Measurements from ENCODE around the gene INPP5E. TPM values are rescaled to one million over a fixed set of nuclear protein-coding genes. Genes with fewer than 3 reads are reported as not detected.

Gene INPP5E
- total RNA-seq, 1 donor from 2014 or later = 5.8 TPM

DNA sequence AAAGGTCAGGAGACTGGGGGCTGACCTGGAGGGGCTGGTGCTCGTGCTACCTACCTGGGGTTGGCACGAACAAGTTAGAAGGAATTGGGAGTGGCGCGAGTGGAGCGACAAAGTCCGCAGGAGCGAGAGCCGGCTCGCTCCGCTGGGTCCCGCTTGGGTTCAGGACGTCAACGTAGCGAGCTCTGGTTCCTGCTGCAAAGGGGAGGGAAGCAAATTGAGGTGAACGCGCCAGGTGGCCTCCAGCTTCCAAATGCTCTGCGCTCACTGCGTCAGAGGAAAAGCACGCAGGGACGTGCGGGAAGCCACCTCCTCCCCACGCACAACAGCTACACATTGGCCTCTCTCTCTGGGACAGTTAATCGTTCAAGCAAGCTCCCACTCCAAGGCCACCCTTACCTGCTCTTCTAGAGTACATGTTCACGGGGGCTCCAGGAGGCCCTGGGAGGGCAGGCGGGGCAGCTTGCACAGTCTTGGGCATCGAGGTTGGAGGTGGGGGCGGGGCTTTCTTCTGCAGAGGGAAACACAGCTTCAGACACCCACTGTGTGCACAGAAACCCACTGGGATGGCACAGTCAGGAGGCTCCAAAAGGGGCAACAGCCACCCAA is 7.6 kb upstream of the INPP5E start:
- DNase-seq (ENCODE audit: low read depth, low spot score) = no peak

DNA sequence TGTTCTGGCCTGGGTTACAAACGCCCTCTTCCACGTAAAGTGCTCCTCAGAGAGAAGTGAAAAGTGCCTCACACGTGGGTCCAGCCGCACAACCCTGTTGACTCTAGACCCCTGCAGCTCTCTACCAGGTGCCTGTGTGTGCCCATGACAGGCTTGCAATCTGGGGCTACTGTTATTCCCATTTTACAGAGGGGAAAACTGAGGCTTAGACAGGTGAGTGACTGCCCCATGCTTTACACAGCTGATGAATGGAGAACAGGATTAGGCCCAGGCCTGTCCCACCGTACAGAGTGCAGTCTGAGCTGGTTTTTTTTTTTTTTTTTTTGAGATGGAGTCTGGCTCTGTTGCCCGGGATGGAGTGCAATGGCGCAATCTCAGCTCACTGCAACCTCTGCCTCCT is 6.2 kb upstream of the INPP5E start:
- DNase-seq (ENCODE audit: low read depth, low spot score) = no peak

DNA sequence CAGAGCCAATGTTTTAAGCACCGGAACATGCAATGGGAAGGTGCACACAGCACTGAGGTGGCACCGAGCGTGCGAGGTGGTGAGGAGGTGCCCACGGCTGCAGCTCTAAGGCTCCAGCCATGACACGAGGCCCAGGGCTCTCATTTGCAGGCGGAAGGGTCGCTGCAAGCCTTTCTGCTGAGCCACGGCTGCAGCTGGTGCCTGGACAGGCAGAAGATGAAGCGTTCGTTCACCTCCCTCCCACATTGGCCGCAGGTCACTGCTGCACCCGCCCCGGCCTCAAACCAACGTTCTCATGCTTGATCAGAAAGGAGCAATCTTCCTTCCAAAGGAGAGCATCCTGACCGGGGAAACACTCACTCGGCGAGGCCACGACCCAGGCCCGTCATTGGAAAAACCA is 4.5 kb upstream of the INPP5E start:
- no peak for DNase-seq (ENCODE audit: low read depth, low spot score)

DNA sequence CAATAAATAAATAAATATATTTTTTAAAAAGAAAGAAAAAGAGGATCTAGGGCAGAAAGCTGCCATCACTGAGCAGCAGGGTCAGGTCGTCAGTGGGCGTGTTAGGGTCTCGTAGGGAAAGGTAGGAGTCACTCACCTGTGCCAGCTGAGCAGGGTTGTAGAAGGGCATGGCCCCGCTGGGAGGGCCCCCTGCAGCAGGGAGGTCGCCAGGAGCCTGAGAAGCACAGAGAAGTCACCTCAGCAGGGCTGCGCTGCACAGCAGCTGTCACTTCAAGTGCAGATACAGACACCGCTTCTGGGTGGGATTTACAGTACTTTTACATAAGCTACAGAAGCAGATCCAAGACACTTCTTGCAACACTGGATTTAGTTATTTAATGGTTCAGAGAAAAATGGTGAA is 4.0 kb upstream of the INPP5E start:
- DNase-seq (ENCODE audit: low read depth, low spot score) = no peak

DNA sequence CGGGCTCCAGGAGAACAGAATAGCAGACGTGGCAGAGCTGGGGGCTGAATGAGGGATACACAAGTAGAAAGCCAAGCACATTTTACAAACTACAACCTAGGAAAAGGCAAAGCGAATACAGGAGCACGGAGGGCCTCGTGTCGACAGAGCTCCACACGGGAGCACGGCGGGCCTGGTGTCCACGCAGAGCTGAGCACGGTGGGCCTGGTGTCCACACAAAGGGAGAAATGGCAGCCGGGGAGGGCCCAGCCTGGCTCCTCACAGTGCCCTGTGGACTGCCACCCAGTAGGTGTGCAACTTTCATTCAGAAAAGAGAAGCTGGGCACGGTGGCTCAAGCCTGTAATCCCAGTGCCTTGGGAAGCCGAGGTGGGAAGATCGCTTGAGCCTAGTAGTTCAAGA is 3.4 kb upstream of the INPP5E start:
- no peak for DNase-seq (ENCODE audit: low read depth, low spot score)

DNA sequence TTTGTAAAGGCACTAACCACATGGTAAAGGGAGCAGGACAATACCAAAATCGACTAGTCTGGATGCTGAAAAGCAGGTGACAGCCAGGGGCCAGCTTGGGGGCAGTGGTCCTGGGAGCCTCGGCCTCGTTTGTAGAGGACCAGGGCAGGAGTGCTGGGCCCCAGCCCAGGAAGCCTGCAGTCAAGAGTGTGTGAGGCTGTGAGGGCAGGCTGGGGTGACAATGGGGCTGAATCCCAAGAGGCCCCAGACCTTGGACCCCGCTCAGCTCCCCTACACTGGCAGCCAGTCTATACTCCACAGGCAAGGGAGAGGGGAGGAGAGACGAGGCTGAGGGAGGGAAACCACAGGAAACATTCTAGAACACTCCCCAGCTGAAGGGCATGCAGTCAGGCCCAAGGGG is 2.6 kb upstream of the INPP5E start:
- DNase-seq (ENCODE audit: low read depth, low spot score) = no peak

DNA sequence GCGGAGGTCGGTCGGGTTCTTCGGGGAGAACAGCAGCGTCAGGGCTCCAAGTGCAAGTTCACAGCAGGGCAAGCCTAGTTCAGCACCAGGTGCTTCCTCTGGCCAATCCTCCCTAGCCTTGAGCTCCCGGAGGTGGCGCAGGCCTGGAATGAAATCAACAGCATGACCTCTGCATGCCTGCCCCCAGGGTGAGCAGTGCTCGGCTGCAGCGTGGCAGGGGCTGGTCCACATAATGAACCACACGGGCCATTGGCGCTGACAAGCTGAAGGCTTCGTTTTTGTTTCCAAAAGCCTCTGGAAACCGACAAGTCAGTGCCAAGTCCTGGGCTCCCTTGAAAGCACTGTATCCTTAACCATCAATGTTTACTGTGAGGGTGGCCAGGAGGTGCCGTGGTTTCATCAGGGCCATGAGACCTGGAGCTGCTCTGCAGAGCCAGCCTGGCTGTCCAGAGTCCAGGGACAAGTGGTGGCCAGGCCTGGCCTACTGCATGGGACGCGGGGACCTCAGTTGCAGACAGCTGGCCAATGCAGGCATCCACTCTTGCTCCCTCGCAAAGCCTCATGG is 2.1 kb upstream of the INPP5E start:
- DNase-seq (ENCODE audit: low read depth, low spot score) = no peak

DNA sequence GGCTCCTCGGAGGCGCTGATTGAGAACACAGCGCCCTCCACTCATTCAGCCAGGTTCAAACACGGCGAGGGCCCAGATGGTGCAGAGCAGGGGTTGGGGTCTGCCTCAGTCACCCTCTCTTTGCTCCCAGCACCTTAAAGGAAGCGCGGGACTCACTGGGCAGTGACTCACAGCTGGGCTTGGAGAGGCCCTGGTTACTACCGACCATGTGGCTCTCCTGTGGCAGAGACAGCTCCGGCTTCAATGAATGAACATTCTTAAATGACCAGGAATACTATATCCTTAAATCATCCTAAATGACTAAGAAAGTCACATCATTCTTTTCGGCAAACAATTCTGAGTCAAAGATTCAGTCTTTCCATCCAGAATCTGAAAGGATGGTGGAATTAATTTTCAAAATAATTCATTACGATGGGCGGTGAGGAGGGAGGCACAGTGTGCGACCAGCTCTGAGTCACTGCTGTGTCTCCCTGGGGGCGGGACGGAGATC is 1.6 kb upstream of the INPP5E start:
- DNase-seq (ENCODE audit: low read depth, low spot score) = no peak

DNA sequence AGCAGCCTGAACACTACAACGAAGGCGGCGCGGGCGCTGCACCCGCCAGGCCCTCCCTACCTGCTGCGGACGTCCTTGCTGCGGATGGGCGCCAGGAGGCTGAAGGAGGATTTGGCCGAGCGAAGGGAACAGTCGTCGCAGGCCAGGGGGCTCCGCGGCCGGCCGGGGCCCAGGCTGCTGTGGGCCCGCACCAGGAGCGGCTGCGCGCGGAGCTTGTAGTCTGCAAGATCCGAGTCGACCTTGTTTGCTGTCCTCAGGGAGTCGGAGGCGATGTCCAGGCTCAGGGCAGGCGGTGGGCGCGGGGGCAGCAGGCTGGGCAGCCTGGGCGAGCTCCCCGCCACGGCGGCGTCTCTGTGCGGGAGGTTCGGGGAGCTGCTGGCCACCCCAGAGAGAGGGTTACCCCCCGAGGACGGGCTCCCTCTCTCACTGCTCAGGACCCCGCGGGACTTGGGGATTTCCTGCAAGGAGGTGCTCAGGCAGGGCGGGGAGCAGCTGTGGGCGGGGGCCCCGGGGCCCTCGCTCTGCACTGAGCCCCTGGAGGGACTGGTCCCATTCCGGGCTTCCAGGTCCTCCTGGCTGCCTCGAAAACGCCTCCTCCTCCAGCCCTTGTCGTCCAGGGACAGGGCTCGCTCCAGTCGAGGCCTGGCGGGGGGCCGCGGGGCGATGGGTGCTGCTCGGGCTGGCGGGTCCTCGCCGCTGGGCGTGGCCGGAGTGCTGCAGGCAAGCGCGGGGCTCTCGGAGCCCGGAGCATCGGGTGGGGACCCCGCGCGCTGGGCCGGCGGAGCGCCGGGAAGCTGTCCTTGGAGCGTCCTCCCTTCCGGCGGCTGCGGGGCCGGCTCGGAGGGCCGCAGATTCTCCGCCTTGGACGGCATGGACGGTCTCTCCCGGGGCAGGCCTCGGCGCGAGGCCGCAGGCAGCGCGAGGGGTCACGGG is 831 bp downstream of the INPP5E start:
- no peak for DNase-seq (ENCODE audit: low read depth, low spot score)

DNA sequence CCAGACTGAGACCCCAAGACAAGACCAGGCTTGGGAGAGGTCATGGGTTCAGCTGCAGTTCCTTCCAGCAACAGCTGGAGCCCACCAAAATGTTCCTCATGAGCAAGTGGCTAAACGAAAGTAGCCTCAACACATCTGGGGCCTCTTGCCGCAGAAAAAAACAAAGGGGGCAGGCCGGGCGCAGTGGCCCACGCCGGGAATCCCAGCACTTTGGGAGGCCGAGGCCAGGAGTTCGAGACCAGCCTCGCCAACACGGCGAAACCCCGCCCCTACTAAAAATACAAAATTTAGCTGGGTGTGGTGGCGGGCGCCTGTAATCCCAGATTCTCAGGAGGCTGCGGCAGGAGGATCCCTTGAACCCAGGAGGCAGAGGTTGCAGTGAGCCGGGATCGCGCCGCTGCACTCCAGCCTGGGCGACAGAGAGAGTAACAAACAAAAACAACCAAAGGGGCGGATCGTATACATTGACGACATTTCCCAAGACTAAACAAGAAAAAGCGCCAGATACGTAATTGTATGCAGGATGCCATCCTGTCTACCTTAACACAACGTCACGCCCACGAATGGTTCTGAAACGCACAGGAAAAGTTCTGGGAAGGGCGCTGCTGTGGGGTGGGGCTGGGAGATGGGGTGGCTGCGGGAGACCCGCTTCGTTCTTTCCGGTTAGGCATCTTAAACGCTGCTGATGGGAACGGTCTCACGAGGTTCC is 1.7 kb downstream of the INPP5E start:
- no peak for DNase-seq (ENCODE audit: low read depth, low spot score)

DNA sequence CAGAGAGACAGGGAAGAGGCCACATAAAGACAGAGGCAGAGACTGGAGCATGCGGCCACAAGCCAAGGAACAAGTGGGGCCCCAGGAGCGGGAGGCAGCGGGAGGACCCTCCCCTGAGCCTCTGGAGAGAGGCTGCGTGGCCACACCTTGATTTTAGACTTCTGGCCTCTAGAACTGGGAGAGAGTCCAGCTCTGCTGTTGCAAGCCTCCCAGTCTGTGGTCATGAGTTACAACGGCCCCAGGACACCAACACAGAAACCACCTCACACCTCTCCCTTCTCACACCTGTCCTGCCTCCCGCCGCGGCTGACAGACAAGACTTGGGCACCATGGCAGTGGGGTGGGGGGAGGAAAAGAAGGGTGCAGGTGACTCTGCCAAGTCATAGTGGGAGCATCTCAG is 2.2 kb downstream of the INPP5E start:
- DNase-seq (ENCODE audit: low read depth, low spot score) = no peak

DNA sequence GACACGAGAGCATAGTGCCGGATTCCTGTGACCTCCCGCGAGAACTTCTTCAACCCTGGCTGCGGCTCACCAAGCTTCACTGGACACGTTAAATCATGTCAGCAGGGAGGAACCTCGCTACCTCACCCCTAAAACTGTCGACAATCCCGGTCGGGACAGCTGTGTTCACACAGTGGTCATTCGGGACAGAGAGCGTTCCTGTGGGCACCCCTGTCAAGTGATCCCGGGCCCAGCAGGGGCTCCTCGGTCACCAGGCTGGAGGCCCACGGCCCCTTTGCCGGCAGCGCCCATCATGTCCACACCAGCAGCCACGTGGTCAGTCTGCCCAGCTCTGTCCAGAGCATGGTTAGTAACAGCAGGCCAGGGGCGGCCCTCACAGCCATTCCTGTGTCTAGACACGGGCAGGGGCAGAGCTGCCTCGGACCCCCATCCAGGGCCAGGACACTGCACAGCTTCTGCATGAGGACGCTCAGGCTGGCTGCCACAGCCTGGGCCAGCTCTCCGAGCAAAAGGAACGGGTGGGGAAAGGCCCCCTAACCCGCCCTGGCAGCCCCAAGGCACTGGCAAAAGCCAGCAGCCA is 3.5 kb downstream of the INPP5E start:
- DNase-seq (ENCODE audit: low read depth, low spot score) = no peak

DNA sequence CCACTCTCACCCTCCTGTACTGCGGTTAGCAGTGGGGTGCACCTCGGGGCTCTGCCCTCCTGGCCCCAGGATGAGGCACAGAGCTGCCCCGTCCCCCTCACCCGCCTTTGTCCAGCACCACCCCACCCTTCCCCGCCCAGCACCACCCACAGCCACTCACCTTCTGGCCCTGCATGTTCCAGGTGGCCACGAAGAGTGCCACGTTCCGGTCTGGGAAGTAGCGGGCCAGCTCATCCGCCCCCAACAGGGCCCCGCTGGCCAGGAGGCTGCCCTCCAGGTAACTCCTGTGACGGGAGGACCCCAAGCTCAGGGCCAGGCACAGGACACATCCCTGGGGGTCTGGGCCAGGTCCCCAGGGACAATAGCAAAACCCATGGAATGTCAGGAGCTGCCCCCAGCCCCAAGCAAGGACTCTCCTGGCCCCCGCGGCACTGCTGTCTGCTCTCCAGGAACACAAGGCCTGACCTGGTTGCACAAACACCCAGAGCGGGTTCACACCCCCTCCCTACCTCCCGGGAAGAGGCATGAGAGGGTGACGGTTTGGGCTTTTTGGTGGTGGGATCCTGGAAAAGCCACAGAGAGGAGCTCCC is 5.0 kb downstream of the INPP5E start:
- DNase-seq (ENCODE audit: low read depth, low spot score) = no peak

DNA sequence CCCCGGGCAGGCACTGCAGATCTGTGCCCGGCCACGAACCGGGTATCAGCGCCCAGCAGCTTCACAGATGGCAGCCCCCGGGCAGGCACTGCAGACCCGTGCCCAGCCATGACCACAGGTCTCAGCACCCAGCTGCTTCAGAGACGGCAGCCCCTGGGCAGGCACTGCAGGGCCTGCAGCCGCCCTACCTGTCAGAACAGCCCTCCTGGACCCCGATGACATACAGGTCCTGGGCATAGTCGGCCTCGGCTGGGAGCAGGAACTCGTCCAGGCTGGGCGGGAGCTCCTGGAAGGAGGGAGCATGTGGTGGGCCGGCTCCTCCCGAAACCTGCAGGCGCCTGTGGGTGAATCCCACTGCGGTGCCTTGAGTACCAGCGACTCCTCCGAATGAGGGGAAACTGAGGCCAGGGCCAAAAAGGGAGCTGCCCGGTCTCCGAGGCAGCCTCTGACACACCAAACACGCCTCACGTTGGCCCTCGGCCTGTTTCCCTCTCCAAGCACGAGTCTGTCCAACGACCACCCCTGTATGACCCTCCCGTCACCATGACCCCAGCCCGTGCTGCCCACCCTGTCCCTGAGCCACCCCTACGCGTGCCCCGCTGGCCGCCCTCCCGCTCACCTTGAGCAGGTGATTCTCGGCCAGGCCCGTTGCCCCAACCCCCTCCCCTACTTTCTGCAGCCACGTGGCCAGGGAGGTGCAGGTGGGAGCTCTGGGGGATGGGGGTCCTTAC is 5.6 kb downstream of the INPP5E start:
- DNase-seq (ENCODE audit: low read depth, low spot score) = no peak

DNA sequence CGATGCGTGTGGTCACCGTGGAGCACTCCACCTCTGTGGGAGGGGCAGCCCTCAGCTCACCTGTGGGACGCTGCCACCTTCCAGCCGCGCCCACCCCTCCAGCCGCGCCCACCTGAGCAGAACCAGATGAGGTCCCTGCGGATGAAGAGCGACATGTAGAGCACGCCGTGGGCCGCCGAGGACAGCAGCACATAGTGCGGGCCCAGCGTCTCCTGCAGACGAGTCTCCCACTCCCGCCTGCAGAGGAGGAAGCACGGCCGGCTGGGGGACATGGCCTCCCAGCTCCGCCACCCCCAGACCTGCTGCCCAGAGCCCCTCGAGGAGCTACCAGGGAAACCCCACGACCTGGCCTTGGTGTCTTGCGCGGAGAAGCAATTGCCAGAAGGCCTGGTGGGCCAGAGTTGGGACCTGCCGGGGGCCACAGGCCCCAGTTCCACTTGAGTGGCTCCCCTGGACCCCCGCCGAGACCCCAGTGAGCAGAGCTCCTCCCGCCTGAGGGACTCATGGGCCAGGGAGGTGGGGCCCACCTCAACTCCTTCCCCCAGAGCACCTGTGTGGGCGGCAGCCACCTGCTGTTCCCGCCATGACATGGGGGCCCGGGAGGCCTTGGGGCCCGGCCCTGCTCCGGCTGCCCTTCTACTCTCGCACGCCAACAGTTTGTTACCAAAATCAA is 6.5 kb downstream of the INPP5E start:
- DNase-seq (ENCODE audit: low read depth, low spot score) = no peak

DNA sequence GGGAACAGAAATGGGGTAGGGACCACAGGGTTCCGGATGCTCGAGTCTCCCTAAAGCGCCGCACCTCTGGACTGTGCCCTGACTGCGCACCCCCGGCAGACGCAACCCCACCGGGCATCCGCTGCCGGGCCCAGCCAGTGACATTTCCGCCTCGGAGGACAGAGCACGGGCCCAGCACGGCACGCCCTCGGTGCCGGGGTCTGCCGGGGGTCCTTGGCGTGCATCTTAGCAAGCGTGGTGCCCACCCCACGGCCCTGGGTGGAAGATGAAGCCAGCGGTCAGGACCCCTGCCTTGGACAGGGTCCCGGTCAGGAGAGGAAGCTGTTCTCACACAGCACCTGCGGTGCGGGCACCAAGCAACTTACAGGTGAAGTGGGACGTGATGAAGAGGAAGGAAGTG is 7.1 kb downstream of the INPP5E start:
- DNase-seq (ENCODE audit: low read depth, low spot score) = no peak

DNA sequence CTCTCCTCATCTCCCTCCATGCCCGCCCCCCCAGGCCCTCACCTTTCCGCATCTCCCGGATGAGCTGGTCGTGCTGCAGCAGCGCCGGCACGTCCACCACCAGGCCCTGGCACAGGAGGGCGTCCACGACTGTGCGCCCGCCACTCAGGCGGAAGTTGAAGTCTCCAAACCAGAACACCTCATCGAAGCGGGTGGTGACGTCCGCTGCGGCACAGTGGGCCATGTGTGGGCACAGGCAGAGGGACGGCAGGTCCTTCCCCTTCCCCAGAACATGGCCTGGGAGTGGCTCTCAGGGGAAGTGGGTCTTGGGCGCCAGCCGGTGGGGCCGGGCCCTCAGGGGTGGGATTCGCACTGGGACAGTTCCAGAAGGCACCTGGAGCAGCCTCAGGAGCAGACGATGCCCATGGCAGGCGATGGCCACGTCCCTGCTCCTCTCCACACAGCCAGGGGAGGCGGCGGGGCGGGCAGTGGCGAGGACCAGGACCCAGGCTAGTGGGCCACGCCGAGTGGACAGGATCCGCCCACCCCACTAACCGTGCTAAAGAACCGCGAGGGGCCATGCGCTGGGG is 7.8 kb downstream of the INPP5E start:
- no peak for DNase-seq (ENCODE audit: low read depth, low spot score)

DNA sequence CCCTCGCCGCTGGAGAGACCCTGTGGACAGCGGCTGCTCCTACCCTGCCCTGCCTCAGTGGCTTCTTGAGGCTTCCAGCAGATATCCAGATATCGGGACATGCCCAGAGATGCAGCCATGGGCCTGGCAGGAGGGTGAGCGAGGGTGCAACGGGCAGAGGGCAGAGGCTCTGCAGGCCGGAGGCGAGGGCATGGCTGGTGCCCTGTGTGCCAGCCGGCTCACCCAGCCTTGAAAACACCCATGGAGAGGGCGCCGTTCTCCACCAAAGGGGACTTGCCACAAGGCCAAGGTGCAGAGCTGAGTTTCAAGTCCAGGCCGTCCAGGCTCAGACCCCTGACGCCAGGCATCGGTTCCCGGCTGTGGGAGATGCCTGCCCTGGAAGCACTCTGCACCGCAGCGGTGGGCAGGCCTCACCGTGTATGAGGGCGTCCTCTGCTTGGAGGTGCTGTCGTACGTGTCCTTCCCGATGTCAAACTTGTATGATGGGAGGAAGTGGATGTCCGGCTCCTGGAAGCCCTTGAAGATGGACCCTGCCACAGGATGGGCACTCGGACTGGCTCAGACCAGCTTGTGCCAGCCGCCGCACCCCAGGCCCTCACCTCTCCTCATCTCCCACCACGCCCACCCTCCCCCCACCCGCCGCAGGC is 8.9 kb downstream of the INPP5E start:
- no peak for DNase-seq (ENCODE audit: low read depth, low spot score)

Data from pulmonary artery endothelial cell (primary cell).